Activated CD4-positive, alpha-beta T cell treated with anti-CD3 and anti-CD28 coated beads, Interleukin-2, amount 50 U/mL, for 24 hours (primary cell): Measurements from ENCODE around the gene ZNF609.

ENCODE experiments used
- DNase-seq, 2 donors: peaks; one replicate each; pipeline ENCODE4 v3.0.0-alpha.2; 2020; ENCODE audit warnings: low read depth in 1 of 2, low spot score in 1 of 2

ZNF609 gene

GRCh38 chr15:64502551-64502950, 42.2 kb downstream of the ZNF609 start:
- DNase-seq: no peak

DNA sequence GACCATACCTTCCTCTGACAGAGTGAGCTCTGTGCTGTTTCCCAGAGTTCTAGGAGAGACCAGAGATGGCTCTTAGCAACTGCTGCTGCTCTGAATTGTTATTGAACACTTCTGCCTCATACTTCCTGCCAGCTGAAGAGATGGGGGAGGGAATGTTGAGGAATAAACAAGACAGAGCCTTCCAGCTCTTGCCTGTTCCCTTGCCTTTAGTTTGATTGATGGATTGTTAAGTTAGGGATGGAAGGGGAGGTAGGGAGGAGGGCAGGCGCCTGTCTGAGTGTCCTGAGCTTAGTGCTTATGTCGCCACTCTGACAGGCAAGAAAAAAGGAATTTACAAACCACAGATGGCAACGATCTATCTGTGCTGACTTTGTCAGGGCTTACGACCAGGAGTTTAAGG, 42.8 kb downstream of the ZNF609 start:
- DNase-seq: no peak

DNA sequence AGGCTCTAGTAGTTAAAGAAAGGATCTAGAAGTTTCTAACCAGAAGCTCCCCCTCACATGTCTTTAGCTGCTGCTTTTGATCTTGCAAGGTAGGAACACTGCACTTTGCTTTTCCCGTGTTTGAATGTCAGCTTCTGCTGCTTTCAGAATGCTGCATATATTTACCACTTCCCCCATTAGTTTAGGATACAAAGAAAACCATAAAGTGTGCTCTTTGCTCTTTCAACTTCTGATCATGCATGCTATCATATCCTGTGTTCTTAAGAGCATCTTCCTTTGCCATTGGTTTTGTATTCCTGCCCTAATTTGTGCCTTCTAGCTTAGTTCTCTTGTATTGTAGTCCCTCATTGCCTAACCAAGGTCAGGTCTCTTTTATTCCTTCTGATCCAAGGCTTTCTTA, 43.3 kb downstream of the ZNF609 start:
- DNase-seq: no peak

DNA sequence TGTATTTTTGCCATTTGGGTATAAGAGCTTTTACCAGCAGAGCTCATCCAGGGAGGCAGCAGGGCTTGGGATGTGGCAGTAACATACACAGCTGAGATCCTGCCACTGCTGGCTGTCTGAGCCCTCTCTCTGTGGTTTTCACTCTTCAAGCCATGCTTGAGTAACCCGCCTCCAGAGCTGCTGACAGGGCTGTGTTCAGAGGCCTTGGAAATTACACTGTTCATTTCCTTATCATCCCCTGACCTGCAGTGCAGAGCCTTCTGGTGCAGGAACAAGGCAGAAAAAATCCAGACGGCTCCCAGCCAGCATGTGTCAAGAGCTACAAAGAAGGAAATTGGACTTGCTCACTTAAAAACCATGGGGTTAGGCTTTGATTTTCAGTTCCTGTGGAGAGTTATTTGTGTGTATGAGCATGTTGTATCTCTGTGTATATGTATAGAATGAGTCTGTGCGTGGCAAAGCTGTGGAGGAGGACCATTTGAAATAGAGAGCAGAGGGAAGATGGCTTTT, 47.0 kb downstream of the ZNF609 start:
- DNase-seq: peak in 1 of 2 donors; percentile 21

DNA sequence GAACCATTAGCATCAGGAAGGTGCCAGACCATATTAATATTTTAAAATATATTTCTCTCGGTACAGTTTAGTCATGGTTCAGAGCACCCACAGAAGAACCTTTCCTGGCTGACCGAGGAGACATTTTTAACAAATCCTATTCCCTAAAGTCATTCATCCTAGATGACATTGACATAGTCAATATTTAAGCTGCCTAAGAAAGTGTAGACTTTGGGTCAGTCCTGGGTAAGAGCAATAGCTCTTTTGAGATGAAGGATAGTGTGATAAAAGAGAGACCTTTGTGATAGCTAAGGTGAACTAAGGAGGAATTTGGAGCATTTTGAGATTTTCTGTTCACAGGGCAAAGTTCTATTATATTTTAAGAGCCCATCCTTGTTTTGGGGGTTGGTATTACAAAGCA, 47.5 kb downstream of the ZNF609 start:
- DNase-seq: no peak

- no peak for DNase-seq
These were observed 53.4 kb downstream of the ZNF609 start for GRCh38 chr15:64513823-64514222.

- no peak for DNase-seq
These were observed 54.8 kb downstream of the ZNF609 start for GRCh38 chr15:64515196-64515595.

DNA sequence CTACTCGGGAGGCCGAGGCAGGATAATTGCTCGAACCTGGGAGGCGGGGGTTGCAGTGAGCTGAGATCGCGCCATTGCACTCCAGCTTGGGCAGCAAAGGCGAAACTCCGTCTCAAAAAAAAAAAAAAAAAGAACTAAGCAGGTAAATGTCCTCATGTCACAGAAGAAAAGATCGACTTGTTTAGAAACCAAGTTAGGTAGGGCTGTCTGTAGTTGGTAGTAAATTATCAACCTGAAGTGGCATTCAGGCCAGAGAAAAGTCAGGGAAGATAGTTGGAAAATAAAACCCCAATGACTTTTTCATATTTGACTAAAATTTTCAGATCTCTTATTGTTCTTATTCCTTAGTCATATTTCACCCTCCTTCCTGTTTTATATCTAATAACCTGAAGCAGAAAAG, 55.4 kb downstream of the ZNF609 start:
- no peak for DNase-seq

DNA sequence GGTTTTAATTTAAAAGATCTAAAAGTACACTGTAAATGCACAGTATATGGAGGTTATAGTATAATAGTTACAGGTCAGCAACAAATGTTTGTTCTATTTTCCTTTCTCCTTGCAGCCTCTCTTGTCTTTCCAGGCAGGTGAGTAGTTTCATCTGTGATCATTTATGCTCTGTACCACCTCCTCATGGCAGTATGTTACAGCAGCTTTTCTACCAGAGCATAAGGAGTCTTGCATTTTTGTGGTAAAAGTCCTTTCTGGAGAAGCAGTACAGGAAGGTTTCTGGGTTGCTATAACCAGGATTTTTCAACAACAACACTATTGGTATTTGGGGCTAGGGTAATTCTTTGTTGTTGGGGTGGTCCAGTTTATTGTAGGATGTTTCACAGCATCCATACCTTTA, 59.5 kb downstream of the ZNF609 start:
- DNase-seq: no peak

- DNase-seq: no peak
These were observed 60.8 kb downstream of the ZNF609 start for GRCh38 chr15:64521201-64521600.

- no peak for DNase-seq
These were observed 61.4 kb downstream of the ZNF609 start for GRCh38 chr15:64521726-64522164.

DNA sequence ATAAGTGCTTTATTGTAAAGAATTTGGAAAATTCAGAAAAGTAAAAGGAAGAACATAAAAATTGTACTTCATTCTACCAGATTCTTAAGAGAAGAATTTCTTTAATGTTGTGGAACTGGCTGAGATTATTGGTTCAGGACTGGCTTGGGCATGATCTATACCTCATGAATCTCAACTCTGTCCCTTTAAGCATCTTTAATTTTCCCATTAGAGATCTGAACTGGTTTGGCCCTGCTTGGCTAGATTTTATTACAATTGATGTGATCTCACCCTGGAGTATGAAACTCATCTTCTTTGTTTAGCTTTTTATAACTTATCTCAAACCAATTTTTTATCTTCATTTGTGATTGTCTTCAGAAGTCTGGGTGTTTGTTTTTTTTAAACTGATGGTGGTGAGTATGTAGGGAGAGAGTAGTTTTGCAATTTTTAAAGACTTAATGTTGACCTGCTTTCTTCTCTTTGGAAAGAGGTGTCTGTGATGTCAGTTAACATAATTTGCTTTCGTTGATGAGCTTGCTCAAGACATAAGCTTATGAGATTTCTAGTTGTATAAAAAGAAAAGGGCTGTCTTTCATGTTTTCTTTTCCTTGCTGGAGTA, 61.9 kb downstream of the ZNF609 start:
- no peak for DNase-seq

GRCh38 chr15:64523240-64523639, 62.9 kb downstream of the ZNF609 start:
- no peak for DNase-seq

- DNase-seq: no peak
These were observed 64.4 kb downstream of the ZNF609 start for GRCh38 chr15:64524778-64525177.

- no peak for DNase-seq
These were observed 65.6 kb downstream of the ZNF609 start for GRCh38 chr15:64525828-64526530.

DNA sequence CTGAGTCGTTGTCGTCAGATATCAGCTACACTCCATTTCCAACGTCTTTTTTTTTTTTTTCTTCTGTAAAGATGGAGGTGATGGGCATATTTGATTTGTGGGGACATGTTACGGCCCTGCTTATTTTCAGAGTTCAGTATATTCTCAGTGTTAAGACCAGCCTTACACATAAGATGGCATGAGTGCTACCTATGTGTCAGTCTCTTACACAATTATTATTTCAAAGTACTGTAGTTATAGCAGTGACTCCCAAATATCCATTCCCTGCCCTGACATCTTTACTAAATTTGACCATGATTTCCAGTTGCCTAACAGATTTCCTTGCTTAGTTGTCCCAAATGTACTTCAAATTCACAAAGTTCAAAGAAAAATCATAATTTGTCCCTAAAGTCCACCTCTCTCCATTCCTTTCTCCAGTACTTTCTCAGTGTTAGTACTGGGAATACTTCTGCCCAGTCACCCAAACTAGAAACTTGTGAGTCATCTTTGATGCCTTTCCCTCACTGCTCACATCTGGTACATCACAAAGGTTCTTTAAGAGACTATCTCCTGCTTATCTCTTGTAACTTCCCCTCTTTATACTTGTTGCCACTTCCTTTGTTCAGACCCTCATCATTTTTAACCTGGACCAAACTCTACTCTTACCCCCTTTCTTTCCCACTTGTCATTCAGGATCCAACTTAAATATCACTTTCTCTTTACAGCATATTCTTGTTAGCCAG, 67.0 kb downstream of the ZNF609 start:
- no peak for DNase-seq

GRCh38 chr15:64528871-64529270, 68.5 kb downstream of the ZNF609 start:
- no peak for DNase-seq

DNA sequence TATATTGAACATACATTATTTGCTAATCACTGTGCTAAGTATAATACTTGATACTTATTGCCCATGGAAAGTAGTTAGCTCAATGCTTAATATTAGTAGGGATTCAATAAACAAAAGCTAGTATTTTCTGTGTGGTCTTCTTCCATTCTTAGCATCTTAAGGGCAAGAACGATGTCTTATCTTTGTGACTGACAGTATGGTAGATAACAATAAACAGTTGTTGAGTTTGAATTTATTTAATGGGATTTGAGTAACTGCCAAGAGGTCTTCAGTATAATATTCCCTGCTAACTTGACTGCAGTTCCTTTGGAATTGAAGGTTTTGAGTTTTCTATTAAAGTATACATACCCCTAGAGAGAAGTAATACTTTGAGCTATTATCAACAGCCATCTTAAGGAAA, 70.1 kb downstream of the ZNF609 start:
- DNase-seq: no peak

GRCh38 chr15:64530918-64531317, 70.5 kb downstream of the ZNF609 start:
- no peak for DNase-seq

DNA sequence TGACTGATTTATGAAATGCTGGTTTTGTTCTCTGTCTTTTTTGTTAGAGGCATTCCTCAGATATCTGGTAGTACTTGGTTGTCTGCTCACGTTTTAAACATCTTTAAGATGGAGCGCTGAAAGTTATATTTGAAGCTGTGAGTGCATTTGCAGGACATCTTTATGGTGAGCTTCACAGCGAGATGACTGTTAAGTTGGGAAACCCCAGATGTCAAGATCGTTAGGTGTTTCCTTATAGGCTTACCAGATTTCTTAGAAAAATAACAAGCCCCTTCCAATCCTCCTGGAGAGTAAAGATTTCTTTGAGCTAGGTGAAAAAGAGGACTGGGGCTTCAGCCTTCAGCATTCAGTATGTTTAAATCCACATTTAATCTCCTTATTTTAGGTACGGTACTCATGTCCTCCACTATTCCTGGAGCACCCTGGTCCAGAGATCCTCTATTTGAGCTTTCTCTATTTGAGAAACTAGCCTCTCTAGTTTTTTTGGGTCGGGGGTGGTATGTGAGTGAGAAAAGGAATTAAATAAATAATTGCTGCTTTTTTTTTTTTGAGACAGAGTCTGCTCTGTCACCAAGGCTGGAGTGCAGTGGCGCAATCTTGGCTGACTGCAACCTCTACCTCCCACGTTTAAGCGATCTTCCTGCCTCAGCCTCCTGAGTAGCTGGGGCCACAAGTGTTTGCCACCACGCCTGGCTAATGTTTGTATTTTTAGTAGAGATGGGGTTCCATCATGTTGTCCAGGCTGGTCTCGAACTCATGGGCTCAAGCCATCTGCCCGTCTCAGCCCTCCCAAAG, 72.3 kb downstream of the ZNF609 start:
- DNase-seq: no peak

- DNase-seq: no peak
These were observed 75.3 kb downstream of the ZNF609 start for GRCh38 chr15:64535460-64536243.
